SK-N-MC (cell line): Measurements from ENCODE around the gene FHIT.

Experiments used
- EZH2 ChIP-seq: fragments of 200-600 bp; sonication (generic); IDR thresholded peaks from one replicate; pipeline ENCODE4 v1.6.1; 2017; ENCODE audit warnings: antibody characterized with exemption
- FOXP2 ChIP-seq: optimal IDR thresholded peaks from 2 replicates; pipeline ENCODE3; 2011; ENCODE audit warnings: mild to moderate bottlenecking, moderate library complexity; ENCODE audit not compliant: insufficient read depth; ENCODE audit errors: extremely low read length, control extremely low read depth
- POLR2AphosphoS5 ChIP-seq: IDR thresholded peaks from 2 replicates; pipeline ENCODE4 v1.6.1; 2012; ENCODE audit warnings: mild to moderate bottlenecking, low read depth, low read length, borderline replicate concordance

GRCh38 chr3:60343831-60344230, 907.4 kb downstream of the FHIT start:
- TF ChIP-seq POLR2AphosphoS5, result no peak
- TF ChIP-seq EZH2, result no peak
- no peak for TF ChIP-seq FOXP2
